ENCODE results near the gene TERF2IP.

Gene TERF2IP

DNA sequence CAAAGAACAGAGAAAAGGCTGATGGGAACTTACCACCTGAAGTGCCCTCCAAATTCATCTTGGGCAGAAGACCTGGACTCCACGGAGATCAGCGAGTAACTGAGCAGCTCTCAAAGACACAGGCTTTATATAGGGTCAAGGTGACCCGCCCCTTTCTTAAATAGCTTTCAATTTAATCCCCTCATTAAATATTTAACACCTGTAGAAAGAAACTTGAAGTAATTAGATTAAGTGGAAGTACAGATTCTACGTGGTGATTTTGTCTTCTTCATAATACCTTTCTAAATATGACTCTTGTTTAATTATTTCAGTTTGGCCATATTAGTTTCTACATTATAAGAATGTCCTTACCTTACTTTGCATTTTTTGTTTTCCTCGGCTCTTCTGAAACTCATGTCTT lies 53.8 kb downstream of the TERF2IP start, which contains the start of gene DUXB (continued):
- TF ChIP-seq, protein P1, sequence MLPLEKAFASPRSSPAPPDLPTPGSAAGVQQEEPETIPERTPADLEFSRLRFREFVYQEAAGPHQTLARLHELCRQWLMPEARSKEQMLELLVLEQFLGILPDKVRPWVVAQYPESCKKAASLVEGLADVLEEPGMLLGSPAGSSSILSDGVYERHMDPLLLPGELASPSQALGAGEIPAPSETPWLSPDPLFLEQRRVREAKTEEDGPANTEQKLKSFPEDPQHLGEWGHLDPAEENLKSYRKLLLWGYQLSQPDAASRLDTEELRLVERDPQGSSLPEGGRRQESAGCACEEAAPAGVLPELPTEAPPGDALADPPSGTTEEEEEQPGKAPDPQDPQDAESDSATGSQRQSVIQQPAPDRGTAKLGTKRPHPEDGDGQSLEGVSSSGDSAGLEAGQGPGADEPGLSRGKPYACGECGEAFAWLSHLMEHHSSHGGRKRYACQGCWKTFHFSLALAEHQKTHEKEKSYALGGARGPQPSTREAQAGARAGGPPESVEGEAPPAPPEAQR (tag by site-specific recombination; IDR thresholded peaks at IDR 0.05), result no peak
- TF ChIP-seq ZNF2 (tag by site-specific recombination; IDR thresholded peaks at IDR 0.05) (no peak), ZNF76 (tag by site-specific recombination; IDR thresholded peaks at IDR 0.05; ENCODE audit: borderline replicate concordance, low read depth) (no peak)

DNA sequence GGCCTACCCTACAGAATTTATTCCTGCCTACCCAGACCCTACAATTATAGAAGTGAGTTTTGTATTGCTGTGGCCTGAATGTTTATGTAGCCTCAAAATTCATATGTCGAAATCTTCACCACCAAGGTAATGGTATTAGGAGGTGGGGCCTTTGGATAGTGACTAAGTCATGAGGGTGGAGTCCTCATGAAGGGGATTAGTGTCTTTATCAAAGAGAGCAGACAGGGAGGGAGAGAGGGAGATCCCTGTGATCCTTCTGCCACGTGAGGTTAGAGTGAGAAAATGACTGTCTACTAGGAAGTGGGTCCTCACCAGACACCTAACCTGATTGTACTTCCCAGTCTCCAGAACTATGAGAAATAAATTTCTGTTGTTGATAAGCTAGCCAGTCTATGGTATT lies 54.7 kb downstream of the TERF2IP start:
- Histone ChIP-seq H3K36me3 (ENCODE audit: control insufficient read depth in 2 of 2, insufficient read depth in 1 of 2, low read length in 2 of 2) (no peaks in the 10 kb centered on the region), H3K4me1 (ENCODE audit: control insufficient read depth, insufficient read depth, low read length) (no peaks in the 10 kb centered on the region), H3K4me3 (ENCODE audit: low read depth, low read length) (no peak overlapping the region), H3K9me3 (ENCODE audit: control insufficient read depth, insufficient read depth, low read depth, low read length) (no peaks in the 10 kb centered on the region), H3K27ac (ENCODE audit: extremely low read depth, low read depth, low read length) (no peak overlapping the region)
- ChIA-PET CTCF (no interaction called here), POLR2A (no interaction called here)
- TF ChIP-seq HIC1 (tag by site-specific recombination; IDR thresholded peaks at IDR 0.05), result no peak
- no peak for TF ChIP-seq ZNF600 (tag by site-specific recombination; IDR thresholded peaks at IDR 0.05)
- TF ChIP-seq ZNF404 (tag by site-specific recombination; IDR thresholded peaks at IDR 0.05), result no peak
- TF ChIP-seq ZNF114 (tag by site-specific recombination; IDR thresholded peaks at IDR 0.05), result no peak
- TF ChIP-seq HOXC10 (CRISPR knock-in tag; IDR thresholded peaks at IDR 0.05), result no peak
- TF ChIP-seq ZNF692 (tag by site-specific recombination; IDR thresholded peaks at IDR 0.05), result no peak
- TF ChIP-seq ZNF626 (tag by site-specific recombination; IDR thresholded peaks at IDR 0.05), result no peak
- no peak for TF ChIP-seq HOXD13 (CRISPR knock-in tag; IDR thresholded peaks at IDR 0.05; ENCODE audit: borderline replicate concordance)
- no peak for TF ChIP-seq FEZF1 (tag by site-specific recombination; IDR thresholded peaks at IDR 0.05)
- no peak for TF ChIP-seq IKZF3 (tag by site-specific recombination; IDR thresholded peaks at IDR 0.05)
- no peak for TF ChIP-seq ZNF221 (tag by site-specific recombination; IDR thresholded peaks at IDR 0.05; ENCODE audit: borderline replicate concordance)
- TF ChIP-seq REPIN1 (tag by site-specific recombination; IDR thresholded peaks at IDR 0.05; ENCODE audit: low read depth), result no peak
- no peak for TF ChIP-seq ZNF426 (tag by site-specific recombination; IDR thresholded peaks at IDR 0.05)
- no peak for TF ChIP-seq ZNF423 (tag by site-specific recombination; IDR thresholded peaks at IDR 0.05)

DNA sequence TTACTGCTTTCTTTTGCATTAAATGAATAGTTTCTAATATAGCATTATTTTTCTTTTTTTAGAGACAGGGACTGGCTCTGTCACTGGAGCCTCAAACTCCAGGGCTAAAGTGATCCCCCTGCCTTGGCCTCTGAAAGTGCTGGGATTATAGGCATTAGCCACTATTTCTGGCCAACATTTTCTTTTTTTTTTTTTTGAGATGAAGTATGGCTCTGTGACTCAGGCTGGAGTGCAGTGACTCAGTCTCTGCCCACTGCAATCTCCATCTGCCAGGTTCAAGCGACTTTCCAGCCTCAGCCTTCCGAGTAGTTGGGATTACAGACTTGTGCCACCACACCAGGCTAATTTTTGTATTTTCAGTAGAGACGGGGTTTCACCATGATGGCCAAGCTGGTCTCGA lies 55.7 kb downstream of the TERF2IP start:
- ChIA-PET CTCF (no interaction called here), POLR2A (no interaction called here)
- no peak for TF ChIP-seq ZNF677 (tag by site-specific recombination; IDR thresholded peaks at IDR 0.05)
- Histone ChIP-seq H3K9me3 (ENCODE audit: control insufficient read depth, insufficient read depth, low read depth, low read length) (no peaks in the 10 kb centered on the region), H3K4me1 (ENCODE audit: control insufficient read depth, insufficient read depth, low read length) (no peaks in the 10 kb centered on the region), H3K36me3 (ENCODE audit: control insufficient read depth in 2 of 2, insufficient read depth in 1 of 2, low read length in 2 of 2) (no peaks in the 10 kb centered on the region), H3K27ac (ENCODE audit: extremely low read depth, low read depth, low read length) (no peak overlapping the region), H3K4me3 (ENCODE audit: low read depth, low read length) (no peak overlapping the region)

All from HEK293 (cell line).